Measurements from ENCODE around the gene DHCR24.

The DHCR24 gene

GRCh38 chr1:54854381-54855020 is 32.5 kb downstream of the DHCR24 start:
- H2BK5ac ChIP-seq (ENCODE audit: low read depth, low read length, poor library complexity), result no peak overlapping the region
- no peak overlapping the region for H2AK5ac ChIP-seq (ENCODE audit: low read length)
- WGBS (ENCODE audit: extremely low coverage, insufficient coverage, insufficient read length), result no CpG with 5 or more reads among the region's 12 CpGs
- no peak overlapping the region for H2BK120ac ChIP-seq (ENCODE audit: insufficient read depth, low read length, poor library complexity)
- H3K9ac ChIP-seq (ENCODE audit: low read length), result no peak overlapping the region
- peaks cover 69 to 83% of the 10 kb centered on the region in 2 experiments for H3K36me3 ChIP-seq (ENCODE audit: control insufficient read depth in 1 of 2, insufficient read depth in 2 of 2, low read length in 2 of 2)
- no peaks in the 10 kb centered on the region for H3K79me1 ChIP-seq (ENCODE audit: low read length)
- no peak overlapping the region for H2AFZ ChIP-seq (ENCODE audit: insufficient read depth, low read length, poor library complexity)
- H3K27me3 ChIP-seq (ENCODE audit: insufficient read depth, low read length), result no peaks in the 10 kb centered on the region
- H2BK12ac ChIP-seq (ENCODE audit: low read length), result no peak overlapping the region
- no peak overlapping the region for H3K27ac ChIP-seq (ENCODE audit: low read depth, low read length)
- peak overlapping the region; percentile 53 for H3K14ac ChIP-seq (ENCODE audit: low read length)
- H3K9me3 ChIP-seq (ENCODE audit: insufficient read depth, low read depth, low read length), result peaks cover 3% of the 10 kb centered on the region
- H4K12ac ChIP-seq (ENCODE audit: low read depth, low read length), result no peak overlapping the region
- no peak overlapping the region for H4K8ac ChIP-seq (ENCODE audit: low read depth, low read length)
- peak; percentile 17 to 79 for DNase-seq
- peaks cover 7 to 8% of the 10 kb centered on the region in 2 experiments for H3K4me1 ChIP-seq (ENCODE audit: control insufficient read depth in 1 of 2, insufficient read depth in 2 of 2, low read length in 2 of 2)
- H3K4ac ChIP-seq (ENCODE audit: low read depth, low read length), result no peak overlapping the region
- H3K23ac ChIP-seq (ENCODE audit: low read length), result no peak overlapping the region
- H3K4me2 ChIP-seq (ENCODE audit: low read length), result no peak overlapping the region
- H4K91ac ChIP-seq (ENCODE audit: low read depth, low read length), result no peak overlapping the region
- peak overlapping the region; percentile 50 for H3K18ac ChIP-seq (ENCODE audit: low read length)
- peaks cover 1% of the 10 kb centered on the region for H3K79me2 ChIP-seq (ENCODE audit: control insufficient read depth, insufficient read depth, low read length, poor library complexity)
- no peak overlapping the region for H3K4me3 ChIP-seq (ENCODE audit: low read depth, low read length)

GRCh38 chr1:54853793-54854370 is 33.1 kb downstream of the DHCR24 start:
- H3K4me2 ChIP-seq (ENCODE audit: low read length), result no peak overlapping the region
- H2AFZ ChIP-seq (ENCODE audit: insufficient read depth, low read length, poor library complexity), result no peak overlapping the region
- no peak overlapping the region for H2BK120ac ChIP-seq (ENCODE audit: insufficient read depth, low read length, poor library complexity)
- H4K12ac ChIP-seq (ENCODE audit: low read depth, low read length), result no peak overlapping the region
- H4K8ac ChIP-seq (ENCODE audit: low read depth, low read length), result no peak overlapping the region
- H3K9me3 ChIP-seq (ENCODE audit: insufficient read depth, low read depth, low read length), result peaks cover 3% of the 10 kb centered on the region
- no peak overlapping the region for H3K18ac ChIP-seq (ENCODE audit: low read length)
- peaks cover 1% of the 10 kb centered on the region for H3K79me2 ChIP-seq (ENCODE audit: control insufficient read depth, insufficient read depth, low read length, poor library complexity)
- no peaks in the 10 kb centered on the region for H3K27me3 ChIP-seq (ENCODE audit: insufficient read depth, low read length)
- H3K79me1 ChIP-seq (ENCODE audit: low read length), result no peaks in the 10 kb centered on the region
- H3K27ac ChIP-seq (ENCODE audit: low read depth, low read length), result no peak overlapping the region
- H3K4me1 ChIP-seq (ENCODE audit: control insufficient read depth in 1 of 2, insufficient read depth in 2 of 2, low read length in 2 of 2), result peaks cover 7 to 8% of the 10 kb centered on the region in 2 experiments
- H3K23ac ChIP-seq (ENCODE audit: low read length), result no peak overlapping the region
- H3K4me3 ChIP-seq (ENCODE audit: low read depth, low read length), result no peak overlapping the region
- peaks cover 69 to 84% of the 10 kb centered on the region in 2 experiments for H3K36me3 ChIP-seq (ENCODE audit: control insufficient read depth in 1 of 2, insufficient read depth in 2 of 2, low read length in 2 of 2)
- H2BK5ac ChIP-seq (ENCODE audit: low read depth, low read length, poor library complexity), result no peak overlapping the region
- no CpG with 5 or more reads among the region's 12 CpGs for WGBS (ENCODE audit: extremely low coverage, insufficient coverage, insufficient read length)
- no peak overlapping the region for H3K4ac ChIP-seq (ENCODE audit: low read depth, low read length)
- H4K91ac ChIP-seq (ENCODE audit: low read depth, low read length), result no peak overlapping the region
- no peak overlapping the region for H2AK5ac ChIP-seq (ENCODE audit: low read length)
- H2BK12ac ChIP-seq (ENCODE audit: low read length), result no peak overlapping the region
- no peak overlapping the region for H3K14ac ChIP-seq (ENCODE audit: low read length)
- no peak for DNase-seq
- no peak overlapping the region for H3K9ac ChIP-seq (ENCODE audit: low read length)

- H3K4me3 ChIP-seq (ENCODE audit: low read depth, low read length), result no peak overlapping the region
- H2BK5ac ChIP-seq (ENCODE audit: low read depth, low read length, poor library complexity), result no peak overlapping the region
- no peak overlapping the region for H3K4me2 ChIP-seq (ENCODE audit: low read length)
- no peak overlapping the region for H4K8ac ChIP-seq (ENCODE audit: low read depth, low read length)
- H3K9ac ChIP-seq (ENCODE audit: low read length), result no peak overlapping the region
- WGBS (ENCODE audit: extremely low coverage, insufficient coverage, insufficient read length), result no CpG with 5 or more reads among the region's 9 CpGs
- no peak overlapping the region for H3K23ac ChIP-seq (ENCODE audit: low read length)
- H3K79me1 ChIP-seq (ENCODE audit: low read length), result no peaks in the 10 kb centered on the region
- no peak overlapping the region for H3K4ac ChIP-seq (ENCODE audit: low read depth, low read length)
- no peak overlapping the region for H4K91ac ChIP-seq (ENCODE audit: low read depth, low read length)
- no peak overlapping the region for H2AK5ac ChIP-seq (ENCODE audit: low read length)
- no peak overlapping the region for H3K18ac ChIP-seq (ENCODE audit: low read length)
- no peak overlapping the region for H4K12ac ChIP-seq (ENCODE audit: low read depth, low read length)
- H3K36me3 ChIP-seq (ENCODE audit: control insufficient read depth in 1 of 2, insufficient read depth in 2 of 2, low read length in 2 of 2), result peaks cover 74 to 87% of the 10 kb centered on the region in 2 experiments
- no peaks in the 10 kb centered on the region for H3K27me3 ChIP-seq (ENCODE audit: insufficient read depth, low read length)
- no peak overlapping the region for H2AFZ ChIP-seq (ENCODE audit: insufficient read depth, low read length, poor library complexity)
- no peak overlapping the region for H3K14ac ChIP-seq (ENCODE audit: low read length)
- no peak for DNase-seq
- H3K79me2 ChIP-seq (ENCODE audit: control insufficient read depth, insufficient read depth, low read length, poor library complexity), result peaks cover 1% of the 10 kb centered on the region
- no peak overlapping the region for H2BK12ac ChIP-seq (ENCODE audit: low read length)
- no peak overlapping the region for H2BK120ac ChIP-seq (ENCODE audit: insufficient read depth, low read length, poor library complexity)
- H3K27ac ChIP-seq (ENCODE audit: low read depth, low read length), result no peak overlapping the region
- peaks cover 7 to 8% of the 10 kb centered on the region in 2 experiments for H3K4me1 ChIP-seq (ENCODE audit: control insufficient read depth in 1 of 2, insufficient read depth in 2 of 2, low read length in 2 of 2)
- peaks cover 3% of the 10 kb centered on the region for H3K9me3 ChIP-seq (ENCODE audit: insufficient read depth, low read depth, low read length)
Measured at GRCh38 chr1:54853096-54853792, 33.8 kb downstream of the DHCR24 start.

- Histone ChIP-seq H2BK120ac (ENCODE audit: insufficient read depth, low read length, poor library complexity) (no peak overlapping the region), H3K4me2 (ENCODE audit: low read length) (no peak overlapping the region), H3K18ac (ENCODE audit: low read length) (no peak overlapping the region), H4K12ac (ENCODE audit: low read depth, low read length) (no peak overlapping the region), H3K27ac (ENCODE audit: low read depth, low read length) (no peak overlapping the region), H4K91ac (ENCODE audit: low read depth, low read length) (no peak overlapping the region), H2BK12ac (ENCODE audit: low read length) (no peak overlapping the region), H2BK5ac (ENCODE audit: low read depth, low read length, poor library complexity) (no peak overlapping the region), H2AFZ (ENCODE audit: insufficient read depth, low read length, poor library complexity) (no peak overlapping the region), H3K14ac (ENCODE audit: low read length) (no peak overlapping the region), H3K79me1 (ENCODE audit: low read length) (no peaks in the 10 kb centered on the region), H3K9ac (ENCODE audit: low read length) (no peak overlapping the region), H3K4me1 (ENCODE audit: control insufficient read depth in 1 of 2, insufficient read depth in 2 of 2, low read length in 2 of 2) (peaks cover 0 to 4% of the 10 kb centered on the region in 2 experiments), H2AK5ac (ENCODE audit: low read length) (no peak overlapping the region), H3K27me3 (ENCODE audit: insufficient read depth, low read length) (no peaks in the 10 kb centered on the region), H3K4ac (ENCODE audit: low read depth, low read length) (no peak overlapping the region), H3K9me3 (ENCODE audit: insufficient read depth, low read depth, low read length) (peaks cover 3% of the 10 kb centered on the region), H3K79me2 (ENCODE audit: control insufficient read depth, insufficient read depth, low read length, poor library complexity) (peaks cover 1% of the 10 kb centered on the region), H3K4me3 (ENCODE audit: low read depth, low read length) (peak overlapping the region; percentile 20), H4K8ac (ENCODE audit: low read depth, low read length) (no peak overlapping the region), H3K36me3 (ENCODE audit: control insufficient read depth in 1 of 2, insufficient read depth in 2 of 2, low read length in 2 of 2) (peaks cover 66 to 81% of the 10 kb centered on the region in 2 experiments), H3K23ac (ENCODE audit: low read length) (no peak overlapping the region)
- DNase-seq, result no peak
- WGBS (ENCODE audit: extremely low coverage, insufficient coverage, insufficient read length), result no CpG with 5 or more reads among the region's 17 CpGs
Measured at GRCh38 chr1:54851936-54852524, 35.0 kb downstream of the DHCR24 start.

Measured in trophoblast cell (in vitro differentiated cells and primary cell).